Measurements from ENCODE around the gene PPFIBP2. TPM values are rescaled to one million over a fixed set of nuclear protein-coding genes. Genes with fewer than 3 reads are reported as not detected.

The PPFIBP2 gene
- total RNA-seq, 1 donor from 2014 or later = 65.8 TPM

DNA sequence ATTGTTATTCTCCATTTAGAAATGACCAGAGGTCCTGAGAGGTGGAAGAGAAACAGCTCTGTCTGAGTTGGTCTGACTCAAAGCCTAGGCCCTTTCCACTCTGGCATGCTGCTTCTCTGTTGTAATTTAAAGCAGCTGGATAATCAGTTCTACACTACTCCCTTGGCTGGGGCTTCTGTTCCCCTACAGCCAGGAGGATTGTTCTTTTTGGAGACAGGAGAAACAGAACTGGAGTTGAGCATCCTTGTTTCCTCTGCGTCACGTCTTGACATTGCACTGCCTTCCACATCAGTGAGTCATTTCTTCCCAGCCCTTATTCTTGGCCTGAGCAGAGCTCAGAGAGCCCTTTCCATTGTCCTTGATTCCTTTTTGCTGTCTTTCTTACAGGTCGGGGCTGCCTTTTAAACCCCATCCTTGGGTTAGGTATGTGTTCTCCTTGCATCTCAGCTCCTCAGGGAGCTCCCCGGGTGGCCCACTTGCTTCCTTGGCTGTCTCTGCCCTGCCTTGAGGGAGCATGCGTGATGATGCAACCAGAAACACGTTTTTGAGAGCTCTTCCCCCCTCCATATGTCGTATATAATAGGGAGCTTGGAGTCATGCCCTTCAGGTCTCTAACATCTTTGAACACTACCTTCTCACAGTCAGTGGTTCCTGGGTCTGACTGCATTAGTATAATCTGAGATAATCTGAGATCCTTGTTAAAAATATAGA, 123.8 kb downstream of the PPFIBP2 start:
- TF ChIP-seq, protein P1, sequence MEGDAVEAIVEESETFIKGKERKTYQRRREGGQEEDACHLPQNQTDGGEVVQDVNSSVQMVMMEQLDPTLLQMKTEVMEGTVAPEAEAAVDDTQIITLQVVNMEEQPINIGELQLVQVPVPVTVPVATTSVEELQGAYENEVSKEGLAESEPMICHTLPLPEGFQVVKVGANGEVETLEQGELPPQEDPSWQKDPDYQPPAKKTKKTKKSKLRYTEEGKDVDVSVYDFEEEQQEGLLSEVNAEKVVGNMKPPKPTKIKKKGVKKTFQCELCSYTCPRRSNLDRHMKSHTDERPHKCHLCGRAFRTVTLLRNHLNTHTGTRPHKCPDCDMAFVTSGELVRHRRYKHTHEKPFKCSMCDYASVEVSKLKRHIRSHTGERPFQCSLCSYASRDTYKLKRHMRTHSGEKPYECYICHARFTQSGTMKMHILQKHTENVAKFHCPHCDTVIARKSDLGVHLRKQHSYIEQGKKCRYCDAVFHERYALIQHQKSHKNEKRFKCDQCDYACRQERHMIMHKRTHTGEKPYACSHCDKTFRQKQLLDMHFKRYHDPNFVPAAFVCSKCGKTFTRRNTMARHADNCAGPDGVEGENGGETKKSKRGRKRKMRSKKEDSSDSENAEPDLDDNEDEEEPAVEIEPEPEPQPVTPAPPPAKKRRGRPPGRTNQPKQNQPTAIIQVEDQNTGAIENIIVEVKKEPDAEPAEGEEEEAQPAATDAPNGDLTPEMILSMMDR (IDR thresholded peaks at IDR 0.05; ENCODE audit: unreplicated experiment) = no peak
- Mint-ChIP-seq H3K36me3 (peaks cover 68% of the 10 kb centered on the region), H3K27me3 (ENCODE audit: low read depth) (no peaks in the 10 kb centered on the region), H3K4me1 (no peaks in the 10 kb centered on the region), H3K27ac (no peak overlapping the region), H3K4me3 (no peak overlapping the region), H3K9me3 (no peaks in the 10 kb centered on the region)
- DNase-seq (ENCODE audit: low spot score in 2 of 2, unreplicated experiment in 2 of 2) = no peak

DNA sequence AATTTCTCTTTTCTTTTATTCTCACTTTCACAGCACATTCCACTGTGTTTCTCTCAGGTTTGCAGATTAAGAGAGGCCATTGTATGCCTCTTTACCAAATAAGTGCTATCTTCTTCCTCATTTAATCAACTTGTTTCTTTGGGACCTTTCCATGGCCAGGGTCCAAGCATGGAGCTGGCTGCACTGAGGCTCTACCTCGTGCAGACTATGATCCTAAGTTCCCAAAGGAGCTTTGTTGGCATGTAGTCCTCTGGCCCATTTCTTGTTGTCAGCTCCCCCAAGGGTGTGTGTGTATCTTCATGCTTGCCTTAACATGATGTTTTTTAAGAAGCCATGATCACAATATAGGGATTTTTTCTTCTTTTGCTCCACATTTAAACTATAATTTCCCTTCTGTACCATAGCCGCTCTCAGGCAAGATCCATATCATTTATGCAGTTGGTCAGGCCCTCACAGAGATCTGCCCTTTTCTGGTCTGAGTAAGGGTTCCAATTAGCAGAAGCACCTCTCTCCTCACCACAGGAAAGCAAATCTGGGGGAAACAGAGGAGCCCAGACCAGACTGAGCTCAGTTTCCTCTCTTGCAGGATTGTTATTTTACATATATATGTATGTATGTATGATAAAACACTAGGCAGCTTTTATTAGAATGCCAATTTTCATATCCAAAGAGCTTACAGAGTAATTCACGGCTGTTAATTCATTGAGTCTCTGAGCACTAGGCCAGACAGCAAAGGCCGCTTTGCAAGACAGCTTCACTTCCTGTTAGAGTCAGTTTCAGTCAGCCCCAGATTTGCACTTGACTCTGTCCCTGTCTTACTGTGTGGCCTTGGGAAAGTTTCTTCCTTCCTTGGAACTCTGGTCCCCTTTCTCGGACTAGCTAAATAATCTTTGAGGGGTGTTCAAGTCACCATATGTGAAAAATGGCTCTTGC, 125.2 kb downstream of the PPFIBP2 start:
- Mint-ChIP-seq H3K4me1 (peaks cover 7% of the 10 kb centered on the region), H3K9me3 (no peaks in the 10 kb centered on the region), H3K4me3 (no peak overlapping the region), H3K27ac (no peak overlapping the region), H3K27me3 (ENCODE audit: low read depth) (no peaks in the 10 kb centered on the region), H3K36me3 (peaks cover 62% of the 10 kb centered on the region)
- TF ChIP-seq, protein P1 (IDR thresholded peaks at IDR 0.05; ENCODE audit: unreplicated experiment) = no peak
- DNase-seq (ENCODE audit: low spot score in 2 of 2, unreplicated experiment in 2 of 2) = no peak

DNA sequence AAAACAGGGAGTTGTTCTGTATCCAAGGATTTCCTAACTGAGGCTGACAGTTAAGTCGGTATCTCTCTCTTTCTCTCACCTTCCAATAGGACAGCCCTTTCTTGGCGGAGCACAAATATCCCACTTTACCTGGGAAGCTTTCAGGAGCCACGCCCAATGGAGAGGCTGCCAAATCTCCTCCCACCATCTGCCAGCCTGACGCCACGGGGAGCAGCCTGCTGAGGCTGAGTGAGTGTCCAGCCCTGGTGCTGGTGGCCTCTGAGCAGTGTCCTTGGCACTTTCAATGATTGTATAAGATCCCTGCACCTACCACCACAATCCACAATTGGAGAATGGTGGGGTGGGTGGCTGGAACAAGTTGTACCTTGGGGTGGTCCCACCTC, 125.8 kb downstream of the PPFIBP2 start:
- no peak for DNase-seq (ENCODE audit: low spot score in 2 of 2, unreplicated experiment in 2 of 2)
- TF ChIP-seq, protein P1 (IDR thresholded peaks at IDR 0.05; ENCODE audit: unreplicated experiment) = no peak
- Mint-ChIP-seq H3K27me3 (ENCODE audit: low read depth) (no peaks in the 10 kb centered on the region), H3K9me3 (no peaks in the 10 kb centered on the region), H3K27ac (no peak overlapping the region), H3K4me1 (peaks cover 9% of the 10 kb centered on the region), H3K4me3 (no peak overlapping the region), H3K36me3 (peaks cover 58% of the 10 kb centered on the region)

DNA sequence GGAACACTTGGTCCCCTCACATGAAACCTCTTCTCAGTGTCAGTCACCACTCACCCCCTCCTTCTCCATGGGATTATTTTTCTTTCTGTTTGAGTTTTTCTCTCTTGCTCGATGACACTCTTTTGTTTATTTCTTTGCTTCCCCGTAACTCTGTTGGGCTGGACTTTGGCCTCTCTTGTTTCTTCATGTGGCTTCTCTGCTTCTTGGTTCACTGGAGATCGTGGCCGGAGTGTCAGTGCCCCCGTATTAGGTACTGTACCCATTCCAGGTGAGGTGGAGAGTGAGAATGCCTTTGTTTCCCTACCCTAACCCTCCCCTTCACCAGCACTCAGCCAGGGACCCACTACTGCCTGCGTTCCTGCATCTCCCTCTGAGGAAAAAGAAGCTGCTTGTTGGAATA, 127.0 kb downstream of the PPFIBP2 start:
- Mint-ChIP-seq H3K4me1 (peaks cover 17% of the 10 kb centered on the region), H3K9me3 (no peaks in the 10 kb centered on the region), H3K27me3 (ENCODE audit: low read depth) (no peaks in the 10 kb centered on the region), H3K4me3 (no peak overlapping the region), H3K36me3 (peaks cover 58% of the 10 kb centered on the region), H3K27ac (no peak overlapping the region)
- DNase-seq (ENCODE audit: low spot score in 2 of 2, unreplicated experiment in 2 of 2) = no peak
- TF ChIP-seq, protein P1 (IDR thresholded peaks at IDR 0.05; ENCODE audit: unreplicated experiment) = no peak

DNA sequence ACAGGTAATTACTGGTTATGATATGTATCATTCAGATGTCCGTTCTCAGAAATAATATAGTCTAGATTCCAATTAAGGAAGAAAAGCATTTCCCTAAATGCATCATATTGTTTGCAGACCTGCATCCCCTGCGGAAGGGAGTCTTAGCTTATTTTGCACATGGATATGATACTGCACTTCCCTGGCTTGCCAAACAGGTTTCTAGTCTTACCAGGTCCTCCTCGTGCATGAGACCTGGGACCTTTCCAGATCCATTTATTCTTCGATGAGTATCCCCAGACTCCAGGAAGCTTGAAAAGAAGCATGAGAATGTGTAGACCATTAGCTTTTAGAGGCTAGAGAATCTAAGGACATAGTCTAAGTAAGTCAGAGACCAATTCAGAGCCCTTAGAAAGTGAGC, 128.9 kb downstream of the PPFIBP2 start:
- H3K4me3 Mint-ChIP-seq = no peak overlapping the region
- H3K9me3 Mint-ChIP-seq = no peaks in the 10 kb centered on the region
- no peaks in the 10 kb centered on the region for H3K27me3 Mint-ChIP-seq (ENCODE audit: low read depth)
- no peak for DNase-seq (ENCODE audit: low spot score in 2 of 2, unreplicated experiment in 2 of 2)
- peak overlapping the region; percentile 44 for H3K27ac Mint-ChIP-seq
- H3K4me1 Mint-ChIP-seq = peaks cover 27% of the 10 kb centered on the region
- TF ChIP-seq, protein P1 (IDR thresholded peaks at IDR 0.05; ENCODE audit: unreplicated experiment) = no peak
- peaks cover 52% of the 10 kb centered on the region for H3K36me3 Mint-ChIP-seq
